ENCODE results near the gene NUP54.

DNA sequence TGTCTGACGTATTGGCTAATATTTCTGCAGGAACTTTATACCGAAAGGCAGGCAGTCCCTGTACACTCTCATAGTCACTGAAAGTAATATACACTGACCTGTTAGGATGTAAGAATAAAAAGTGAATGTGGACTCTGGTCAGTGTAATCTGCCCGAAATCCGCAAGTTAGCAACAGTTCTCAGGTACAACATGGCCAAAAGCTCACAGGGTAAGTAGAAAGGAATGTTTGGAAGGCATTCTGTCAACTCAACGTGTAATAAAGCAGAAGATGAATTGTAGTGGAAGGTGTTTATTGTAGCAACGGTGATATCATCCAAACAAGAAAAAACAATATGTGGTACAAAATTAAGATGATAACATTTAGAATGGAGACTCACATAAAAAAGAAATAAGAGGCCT lies 26.0 kb upstream of the NUP54 start:
- TF ChIP-seq POLR2A (IDR thresholded peaks at IDR 0.05) = no peak
- TF ChIP-seq, protein P1, sequence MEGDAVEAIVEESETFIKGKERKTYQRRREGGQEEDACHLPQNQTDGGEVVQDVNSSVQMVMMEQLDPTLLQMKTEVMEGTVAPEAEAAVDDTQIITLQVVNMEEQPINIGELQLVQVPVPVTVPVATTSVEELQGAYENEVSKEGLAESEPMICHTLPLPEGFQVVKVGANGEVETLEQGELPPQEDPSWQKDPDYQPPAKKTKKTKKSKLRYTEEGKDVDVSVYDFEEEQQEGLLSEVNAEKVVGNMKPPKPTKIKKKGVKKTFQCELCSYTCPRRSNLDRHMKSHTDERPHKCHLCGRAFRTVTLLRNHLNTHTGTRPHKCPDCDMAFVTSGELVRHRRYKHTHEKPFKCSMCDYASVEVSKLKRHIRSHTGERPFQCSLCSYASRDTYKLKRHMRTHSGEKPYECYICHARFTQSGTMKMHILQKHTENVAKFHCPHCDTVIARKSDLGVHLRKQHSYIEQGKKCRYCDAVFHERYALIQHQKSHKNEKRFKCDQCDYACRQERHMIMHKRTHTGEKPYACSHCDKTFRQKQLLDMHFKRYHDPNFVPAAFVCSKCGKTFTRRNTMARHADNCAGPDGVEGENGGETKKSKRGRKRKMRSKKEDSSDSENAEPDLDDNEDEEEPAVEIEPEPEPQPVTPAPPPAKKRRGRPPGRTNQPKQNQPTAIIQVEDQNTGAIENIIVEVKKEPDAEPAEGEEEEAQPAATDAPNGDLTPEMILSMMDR (IDR thresholded peaks at IDR 0.05) = no peak
